Testis (tissue), 2 donors: ENCODE results near the gene C2CD4B.

Experiments
- CTCF ChIP-seq, 3 experiments: fragments of 450-650 bp in 2 of 3; fragments of 200-600 bp in 1 of 3; sonication (generic) in 1 of 3; IDR thresholded peaks; one replicate each; pipeline ENCODE4 v1.5.1; 2016 to 2019; ENCODE audit warnings: antibody characterized with exemption in 3 of 3, mild to moderate bottlenecking in 2 of 3, moderate library complexity in 1 of 3
- POLR2A ChIP-seq: fragments of 450-650 bp; IDR thresholded peaks from one replicate; pipeline ENCODE4 v1.6.1; 2017; ENCODE audit warnings: antibody characterized with exemption, mild to moderate bottlenecking, moderate library complexity

DNA sequence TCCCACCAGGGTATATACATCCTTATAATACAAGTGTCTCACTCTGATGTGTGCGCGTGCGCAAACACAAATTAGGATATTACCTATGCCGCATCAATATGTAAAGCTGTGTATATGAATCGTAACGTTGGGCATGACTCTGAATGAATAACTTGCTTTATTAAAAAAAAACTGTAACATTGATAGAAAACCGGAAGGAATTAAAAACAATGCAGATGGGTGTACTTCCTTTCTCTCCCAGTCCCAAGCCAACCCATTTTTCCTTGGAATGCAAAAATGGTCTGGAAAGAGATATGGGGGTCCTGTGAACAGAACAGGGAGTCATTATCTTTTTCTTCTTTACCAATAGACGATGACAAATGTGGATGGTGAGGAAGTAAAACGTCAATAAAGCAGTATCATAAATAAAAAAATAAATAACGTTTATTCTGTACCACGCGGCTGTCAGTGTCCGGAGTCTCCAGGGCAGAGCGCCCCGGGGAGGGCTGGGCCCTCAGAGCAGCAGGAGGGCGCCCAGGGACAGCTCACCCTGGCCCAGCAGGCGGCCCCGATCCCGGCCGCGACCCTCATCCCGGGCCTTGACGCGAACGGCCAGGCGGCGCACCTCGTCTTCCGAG is 1.6 kb downstream of the C2CD4B start:
- TF ChIP-seq CTCF (IDR thresholded peaks at IDR 0.05) (no peak), POLR2A (no peak)
